Measurements from ENCODE around the gene TMEM59L. TPM values are rescaled to one million over a fixed set of nuclear protein-coding genes. Genes with fewer than 3 reads are reported as not detected.

The TMEM59L gene
- total and polyA plus RNA-seq, 4 donors, result 0.08 to 0.15 (median 0.08) TPM; not detected in 1

DNA sequence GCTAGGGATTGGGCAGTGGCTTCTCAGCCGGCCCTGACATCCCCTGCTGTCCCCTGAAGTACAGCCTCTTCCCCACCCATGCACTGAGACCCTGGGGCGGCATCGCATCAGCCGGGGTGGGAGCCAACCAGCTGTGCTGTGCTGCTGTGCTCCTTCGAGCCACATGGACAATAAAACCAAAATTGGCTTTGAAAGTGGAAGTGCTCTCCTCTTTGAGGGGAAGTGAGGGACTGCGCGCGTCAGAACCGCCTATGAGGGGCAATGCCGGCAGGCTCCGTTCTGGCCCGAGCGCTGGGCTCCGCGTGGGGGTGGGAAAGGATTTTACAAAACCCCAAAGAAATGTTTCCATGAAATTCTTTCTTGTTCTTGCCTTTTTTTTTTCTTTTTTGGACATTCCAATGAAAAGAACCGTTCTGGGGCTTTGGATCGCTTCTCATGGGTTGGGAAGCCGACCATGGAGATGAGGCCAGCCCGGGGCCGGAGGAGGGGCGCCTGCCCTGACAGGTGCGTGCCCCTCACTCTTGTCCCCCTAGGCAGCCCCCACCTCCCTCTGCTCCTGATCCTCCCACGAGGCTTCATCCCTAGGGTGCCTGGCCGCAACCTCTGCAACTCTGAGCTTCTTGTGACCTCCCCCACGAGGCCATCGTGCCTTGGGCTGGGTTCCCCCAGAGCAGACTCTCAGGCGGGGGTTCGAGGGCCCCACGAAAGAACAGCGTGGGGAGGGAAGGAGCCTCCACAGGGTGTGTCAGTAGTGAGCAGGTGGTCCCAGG lies 46.8 kb downstream of the TMEM59L start:
- DNase-seq (ENCODE audit: low spot score), result no peak

More for the DNA sequence above, 46.8 kb downstream of the TMEM59L start:
- WGBS, result 84% methylated on average over 30 of the region's 30 CpGs
- Histone ChIP-seq H3K9me3 (ENCODE audit: control insufficient read depth in 4 of 4, low read length in 3 of 4) (no peaks in the 10 kb centered on the region), H3K4me3 (ENCODE audit: low read depth in 1 of 3, low read length in 3 of 3) (no peak overlapping the region), H3K9ac (ENCODE audit: low read depth in 1 of 2, low read length in 2 of 2) (no peak overlapping the region), H3K27me3 (ENCODE audit: control insufficient read depth in 4 of 4, insufficient read depth in 4 of 4, low read length in 3 of 4) (no peaks in the 10 kb centered on the region), H3K27ac (ENCODE audit: low read depth in 1 of 2, low read length in 2 of 2) (no peak overlapping the region), H3K36me3 (ENCODE audit: control insufficient read depth in 4 of 4, insufficient read depth in 3 of 4, low read depth in 1 of 4, low read length in 3 of 4) (no peaks in the 10 kb centered on the region), H3K4me1 (ENCODE audit: control insufficient read depth in 4 of 4, insufficient read depth in 4 of 4, low read length in 3 of 4) (no peaks in the 10 kb centered on the region)
- TF ChIP-seq TAF1 (conservative IDR thresholded peaks at IDR 0.05) (no peak), SP1 (IDR thresholded peaks at IDR 0.05) (no peak), EGR1 (IDR thresholded peaks at IDR 0.05; ENCODE audit: low read depth in 2 of 2) (no peak), FOXA1 (IDR thresholded peaks at IDR 0.05) (no peak), YY1 (IDR thresholded peaks at IDR 0.05) (no peak), FOXA2 (IDR thresholded peaks at IDR 0.05) (no peak)
- TF ChIP-seq, protein P1, sequence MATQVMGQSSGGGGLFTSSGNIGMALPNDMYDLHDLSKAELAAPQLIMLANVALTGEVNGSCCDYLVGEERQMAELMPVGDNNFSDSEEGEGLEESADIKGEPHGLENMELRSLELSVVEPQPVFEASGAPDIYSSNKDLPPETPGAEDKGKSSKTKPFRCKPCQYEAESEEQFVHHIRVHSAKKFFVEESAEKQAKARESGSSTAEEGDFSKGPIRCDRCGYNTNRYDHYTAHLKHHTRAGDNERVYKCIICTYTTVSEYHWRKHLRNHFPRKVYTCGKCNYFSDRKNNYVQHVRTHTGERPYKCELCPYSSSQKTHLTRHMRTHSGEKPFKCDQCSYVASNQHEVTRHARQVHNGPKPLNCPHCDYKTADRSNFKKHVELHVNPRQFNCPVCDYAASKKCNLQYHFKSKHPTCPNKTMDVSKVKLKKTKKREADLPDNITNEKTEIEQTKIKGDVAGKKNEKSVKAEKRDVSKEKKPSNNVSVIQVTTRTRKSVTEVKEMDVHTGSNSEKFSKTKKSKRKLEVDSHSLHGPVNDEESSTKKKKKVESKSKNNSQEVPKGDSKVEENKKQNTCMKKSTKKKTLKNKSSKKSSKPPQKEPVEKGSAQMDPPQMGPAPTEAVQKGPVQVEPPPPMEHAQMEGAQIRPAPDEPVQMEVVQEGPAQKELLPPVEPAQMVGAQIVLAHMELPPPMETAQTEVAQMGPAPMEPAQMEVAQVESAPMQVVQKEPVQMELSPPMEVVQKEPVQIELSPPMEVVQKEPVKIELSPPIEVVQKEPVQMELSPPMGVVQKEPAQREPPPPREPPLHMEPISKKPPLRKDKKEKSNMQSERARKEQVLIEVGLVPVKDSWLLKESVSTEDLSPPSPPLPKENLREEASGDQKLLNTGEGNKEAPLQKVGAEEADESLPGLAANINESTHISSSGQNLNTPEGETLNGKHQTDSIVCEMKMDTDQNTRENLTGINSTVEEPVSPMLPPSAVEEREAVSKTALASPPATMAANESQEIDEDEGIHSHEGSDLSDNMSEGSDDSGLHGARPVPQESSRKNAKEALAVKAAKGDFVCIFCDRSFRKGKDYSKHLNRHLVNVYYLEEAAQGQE (IDR thresholded peaks at IDR 0.05), result no peak
- TF ChIP-seq, protein P2, sequence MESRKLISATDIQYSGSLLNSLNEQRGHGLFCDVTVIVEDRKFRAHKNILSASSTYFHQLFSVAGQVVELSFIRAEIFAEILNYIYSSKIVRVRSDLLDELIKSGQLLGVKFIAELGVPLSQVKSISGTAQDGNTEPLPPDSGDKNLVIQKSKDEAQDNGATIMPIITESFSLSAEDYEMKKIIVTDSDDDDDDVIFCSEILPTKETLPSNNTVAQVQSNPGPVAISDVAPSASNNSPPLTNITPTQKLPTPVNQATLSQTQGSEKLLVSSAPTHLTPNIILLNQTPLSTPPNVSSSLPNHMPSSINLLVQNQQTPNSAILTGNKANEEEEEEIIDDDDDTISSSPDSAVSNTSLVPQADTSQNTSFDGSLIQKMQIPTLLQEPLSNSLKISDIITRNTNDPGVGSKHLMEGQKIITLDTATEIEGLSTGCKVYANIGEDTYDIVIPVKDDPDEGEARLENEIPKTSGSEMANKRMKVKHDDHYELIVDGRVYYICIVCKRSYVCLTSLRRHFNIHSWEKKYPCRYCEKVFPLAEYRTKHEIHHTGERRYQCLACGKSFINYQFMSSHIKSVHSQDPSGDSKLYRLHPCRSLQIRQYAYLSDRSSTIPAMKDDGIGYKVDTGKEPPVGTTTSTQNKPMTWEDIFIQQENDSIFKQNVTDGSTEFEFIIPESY (IDR thresholded peaks at IDR 0.05), result no peak
- TF ChIP-seq, protein P3, sequence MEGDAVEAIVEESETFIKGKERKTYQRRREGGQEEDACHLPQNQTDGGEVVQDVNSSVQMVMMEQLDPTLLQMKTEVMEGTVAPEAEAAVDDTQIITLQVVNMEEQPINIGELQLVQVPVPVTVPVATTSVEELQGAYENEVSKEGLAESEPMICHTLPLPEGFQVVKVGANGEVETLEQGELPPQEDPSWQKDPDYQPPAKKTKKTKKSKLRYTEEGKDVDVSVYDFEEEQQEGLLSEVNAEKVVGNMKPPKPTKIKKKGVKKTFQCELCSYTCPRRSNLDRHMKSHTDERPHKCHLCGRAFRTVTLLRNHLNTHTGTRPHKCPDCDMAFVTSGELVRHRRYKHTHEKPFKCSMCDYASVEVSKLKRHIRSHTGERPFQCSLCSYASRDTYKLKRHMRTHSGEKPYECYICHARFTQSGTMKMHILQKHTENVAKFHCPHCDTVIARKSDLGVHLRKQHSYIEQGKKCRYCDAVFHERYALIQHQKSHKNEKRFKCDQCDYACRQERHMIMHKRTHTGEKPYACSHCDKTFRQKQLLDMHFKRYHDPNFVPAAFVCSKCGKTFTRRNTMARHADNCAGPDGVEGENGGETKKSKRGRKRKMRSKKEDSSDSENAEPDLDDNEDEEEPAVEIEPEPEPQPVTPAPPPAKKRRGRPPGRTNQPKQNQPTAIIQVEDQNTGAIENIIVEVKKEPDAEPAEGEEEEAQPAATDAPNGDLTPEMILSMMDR (IDR thresholded peaks at IDR 0.05; ENCODE audit: low read depth, low read length, missing input control), result no peak
- TF ChIP-seq, protein P4, sequence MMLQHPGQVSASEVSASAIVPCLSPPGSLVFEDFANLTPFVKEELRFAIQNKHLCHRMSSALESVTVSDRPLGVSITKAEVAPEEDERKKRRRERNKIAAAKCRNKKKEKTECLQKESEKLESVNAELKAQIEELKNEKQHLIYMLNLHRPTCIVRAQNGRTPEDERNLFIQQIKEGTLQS (IDR thresholded peaks at IDR 0.05), result no peak
